ENCODE measurements around the gene IGF1.

Gene IGF1

GRCh38 chr12:102385343-102385742 lies 95.0 kb downstream of the IGF1 start:
- H3K4me3 ChIP-seq (ENCODE audit: control insufficient read depth, low read depth, low read length) = no peak overlapping the region
- no peak for DNase-seq (ENCODE audit: low read depth)
- no peak for TF ChIP-seq CTCF (IDR thresholded peaks at IDR 0.05; ENCODE audit: control insufficient read depth, insufficient read depth, low read depth, low read length, missing control alignments)

- DNase-seq (ENCODE audit: low read depth) = no peak
- H3K4me3 ChIP-seq (ENCODE audit: control insufficient read depth, low read depth, low read length) = no peak overlapping the region
- TF ChIP-seq CTCF (IDR thresholded peaks at IDR 0.05; ENCODE audit: control insufficient read depth, insufficient read depth, low read depth, low read length, missing control alignments) = no peak
Observed at GRCh38 chr12:102379346-102380162, 100.8 kb downstream of the IGF1 start.

GRCh38 chr12:102376781-102377180 lies 103.6 kb downstream of the IGF1 start:
- H3K4me3 ChIP-seq (ENCODE audit: control insufficient read depth, low read depth, low read length) = no peak overlapping the region
- no peak for TF ChIP-seq CTCF (IDR thresholded peaks at IDR 0.05; ENCODE audit: control insufficient read depth, insufficient read depth, low read depth, low read length, missing control alignments)
- DNase-seq (ENCODE audit: low read depth) = no peak

GRCh38 chr12:102376181-102376747 lies 104.1 kb downstream of the IGF1 start:
- H3K4me3 ChIP-seq (ENCODE audit: control insufficient read depth, low read depth, low read length) = no peak overlapping the region
- DNase-seq (ENCODE audit: low read depth) = no peak
- TF ChIP-seq CTCF (IDR thresholded peaks at IDR 0.05; ENCODE audit: control insufficient read depth, insufficient read depth, low read depth, low read length, missing control alignments) = no peak

- TF ChIP-seq CTCF (IDR thresholded peaks at IDR 0.05; ENCODE audit: control insufficient read depth, insufficient read depth, low read depth, low read length, missing control alignments) = no peak
- DNase-seq (ENCODE audit: low read depth) = no peak
Observed at GRCh38 chr12:102374190-102374589, 106.2 kb downstream of the IGF1 start.

GRCh38 chr12:102372087-102372486 lies 108.3 kb downstream of the IGF1 start:
- DNase-seq (ENCODE audit: low read depth) = no peak
- TF ChIP-seq CTCF (IDR thresholded peaks at IDR 0.05; ENCODE audit: control insufficient read depth, insufficient read depth, low read depth, low read length, missing control alignments) = no peak
- no peak overlapping the region for H3K4me3 ChIP-seq (ENCODE audit: control insufficient read depth, low read depth, low read length)

More at GRCh38 chr12:102374190-102374589, 106.2 kb downstream of the IGF1 start:
- H3K4me3 ChIP-seq (ENCODE audit: control insufficient read depth, low read depth, low read length) = no peak overlapping the region
